ENCODE results near the gene ZNF93. TPM values are rescaled to one million over a fixed set of nuclear protein-coding genes. Genes with fewer than 3 reads are reported as not detected.

The ZNF93 gene
- total RNA-seq, 2 experiments from 2014 or later: 4.4 to 5.4 TPM

DNA sequence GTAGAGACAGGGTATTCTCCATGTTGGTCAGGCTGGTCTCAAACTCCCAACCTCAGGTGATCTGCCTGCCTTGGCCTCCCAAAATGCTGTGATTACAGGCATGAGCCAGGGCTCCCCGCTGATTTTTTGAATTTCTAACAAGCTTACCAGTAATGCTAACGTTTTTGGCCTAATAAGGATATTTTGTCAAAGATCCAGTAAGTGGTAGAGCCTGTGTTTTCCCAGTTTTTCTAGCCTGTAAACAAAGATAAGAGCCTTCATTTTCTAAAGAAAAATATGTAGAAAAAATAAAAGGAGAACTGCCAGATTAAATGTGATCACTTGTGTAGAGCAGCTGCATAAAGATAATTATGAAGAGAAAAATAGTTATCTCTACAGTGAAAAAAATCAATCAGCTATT lies 37.7 kb downstream of the ZNF93 start:
- H3K4me3 ChIP-seq (ENCODE audit: low read length): no peak overlapping the region
- H3K9me3 Mint-ChIP-seq: peaks cover 15% of the 10 kb centered on the region
- H3K36me3 Mint-ChIP-seq (ENCODE audit: low read depth): peaks cover 27% of the 10 kb centered on the region

DNA sequence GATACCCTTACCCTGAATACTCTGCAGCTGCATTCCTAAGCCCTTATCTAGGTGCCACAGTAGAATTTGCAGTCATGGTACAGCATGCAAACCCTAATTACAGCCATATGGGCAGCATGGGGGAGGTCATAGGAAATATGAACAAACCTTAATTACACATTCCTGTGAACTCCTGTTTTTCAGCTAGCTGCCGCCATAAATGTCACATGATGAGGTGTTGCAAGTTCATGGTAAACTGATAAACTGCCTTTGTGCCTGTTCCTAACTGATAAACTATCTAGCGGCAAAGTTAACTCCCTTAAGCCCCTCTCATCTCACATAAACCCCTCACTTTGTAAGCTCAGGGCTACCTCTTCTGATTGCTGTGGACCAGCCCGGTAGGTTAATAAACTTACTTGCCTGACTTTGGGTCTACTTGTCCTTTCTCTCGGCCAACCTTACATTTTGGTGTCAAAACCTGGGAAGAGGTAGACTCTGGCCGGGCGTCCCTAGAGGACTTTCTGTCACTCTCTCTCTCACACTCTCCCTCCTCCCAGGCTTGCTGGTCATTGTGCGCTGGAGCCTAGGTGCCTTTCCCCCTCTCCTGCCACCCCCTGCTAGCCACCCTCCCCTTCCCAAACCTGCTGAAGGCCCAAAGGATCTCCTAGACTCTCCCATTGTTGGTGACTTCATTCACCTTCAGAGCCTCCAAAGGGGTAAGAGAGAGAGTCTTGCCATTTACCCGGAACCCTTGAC lies 43.3 kb downstream of the ZNF93 start:
- peaks cover 5% of the 10 kb centered on the region for H3K27me3 Mint-ChIP-seq
- no peaks in the 10 kb centered on the region for H3K36me3 Mint-ChIP-seq (ENCODE audit: low read depth)
- no peak overlapping the region for H3K4me3 Mint-ChIP-seq
- Histone ChIP-seq H3K4me3 (ENCODE audit: low read length) (no peak overlapping the region), H3K27me3 (ENCODE audit: control insufficient read depth in 1 of 2, insufficient read depth in 2 of 2, low read length in 2 of 2) (peaks cover 0 to 8% of the 10 kb centered on the region in 2 experiments), H3K4me1 (ENCODE audit: insufficient read depth, low read length) (no peaks in the 10 kb centered on the region), H3K27ac (ENCODE audit: low read depth in 1 of 2, low read length in 2 of 2) (no peak overlapping the region), H3K36me3 (ENCODE audit: insufficient read depth, low read length) (no peaks in the 10 kb centered on the region), H3K9me3 (ENCODE audit: control insufficient read depth in 1 of 2, insufficient read depth in 1 of 2, low read length in 2 of 2) (peaks cover 15 to 29% of the 10 kb centered on the region in 2 experiments)
- intact Hi-C loops (cut with DNase I, micrococcal nuclease): no loop called here
- ATAC-seq (ENCODE audit: poor library complexity): no peak
- no peaks in the 10 kb centered on the region for H3K4me1 Mint-ChIP-seq (ENCODE audit: low read depth)
- POLR2A ChIA-PET: no interaction called here
- TF ChIP-seq, protein P1, sequence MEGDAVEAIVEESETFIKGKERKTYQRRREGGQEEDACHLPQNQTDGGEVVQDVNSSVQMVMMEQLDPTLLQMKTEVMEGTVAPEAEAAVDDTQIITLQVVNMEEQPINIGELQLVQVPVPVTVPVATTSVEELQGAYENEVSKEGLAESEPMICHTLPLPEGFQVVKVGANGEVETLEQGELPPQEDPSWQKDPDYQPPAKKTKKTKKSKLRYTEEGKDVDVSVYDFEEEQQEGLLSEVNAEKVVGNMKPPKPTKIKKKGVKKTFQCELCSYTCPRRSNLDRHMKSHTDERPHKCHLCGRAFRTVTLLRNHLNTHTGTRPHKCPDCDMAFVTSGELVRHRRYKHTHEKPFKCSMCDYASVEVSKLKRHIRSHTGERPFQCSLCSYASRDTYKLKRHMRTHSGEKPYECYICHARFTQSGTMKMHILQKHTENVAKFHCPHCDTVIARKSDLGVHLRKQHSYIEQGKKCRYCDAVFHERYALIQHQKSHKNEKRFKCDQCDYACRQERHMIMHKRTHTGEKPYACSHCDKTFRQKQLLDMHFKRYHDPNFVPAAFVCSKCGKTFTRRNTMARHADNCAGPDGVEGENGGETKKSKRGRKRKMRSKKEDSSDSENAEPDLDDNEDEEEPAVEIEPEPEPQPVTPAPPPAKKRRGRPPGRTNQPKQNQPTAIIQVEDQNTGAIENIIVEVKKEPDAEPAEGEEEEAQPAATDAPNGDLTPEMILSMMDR (IDR thresholded peaks at IDR 0.05): no peak
- DNase-seq: no peak
- no peak overlapping the region for H3K27ac Mint-ChIP-seq
- CTCF ChIA-PET: interaction anchor here (0.6 kb wide), 1 partner anchor 368 kb away, joined by 3 read pairs; no protein-coding TSS in a partner anchor
- peaks cover 11% of the 10 kb centered on the region for H3K9me3 Mint-ChIP-seq

More for the DNA sequence above, 37.7 kb downstream of the ZNF93 start:
- H3K27ac ChIP-seq (ENCODE audit: low read depth in 1 of 2, low read length in 2 of 2): no peak overlapping the region
- peaks cover 5% of the 10 kb centered on the region for H3K36me3 ChIP-seq (ENCODE audit: insufficient read depth, low read length)
- ATAC-seq (ENCODE audit: poor library complexity): no peak
- Mint-ChIP-seq H3K4me3 (no peak overlapping the region), H3K4me1 (ENCODE audit: low read depth) (no peaks in the 10 kb centered on the region), H3K27ac (no peak overlapping the region), H3K27me3 (no peaks in the 10 kb centered on the region)
- ChIA-PET POLR2A (no interaction called here), CTCF (no interaction called here)
- H3K4me1 ChIP-seq (ENCODE audit: insufficient read depth, low read length): no peaks in the 10 kb centered on the region
- H3K27me3 ChIP-seq (ENCODE audit: control insufficient read depth in 1 of 2, insufficient read depth in 2 of 2, low read length in 2 of 2): no peaks in the 10 kb centered on the region
- intact Hi-C loops (cut with DNase I, micrococcal nuclease): loop anchor here in 1 of 2 experiments (10.0 kb wide), 1 partner anchor 54 kb away; no protein-coding TSS in a partner anchor
- H3K9me3 ChIP-seq (ENCODE audit: control insufficient read depth in 1 of 2, insufficient read depth in 1 of 2, low read length in 2 of 2): peaks cover 17 to 81% of the 10 kb centered on the region in 2 experiments
- TF ChIP-seq, protein P1 (IDR thresholded peaks at IDR 0.05): no peak
- no peak for DNase-seq

DNA sequence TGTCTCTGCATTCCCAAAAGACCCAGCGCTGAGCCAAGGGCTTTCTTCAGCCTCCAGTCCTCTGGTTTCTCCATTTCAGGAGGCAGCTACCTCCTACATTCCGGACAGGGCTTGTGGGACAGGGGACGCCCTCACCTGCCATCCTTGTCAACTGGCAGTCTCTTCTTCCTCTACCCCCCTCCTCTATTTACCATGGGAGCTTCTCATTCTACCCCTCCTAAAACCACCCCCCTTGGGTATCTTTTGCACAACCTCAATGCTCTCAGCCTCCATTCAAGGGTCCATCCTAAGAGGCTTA lies 43.8 kb downstream of the ZNF93 start:
- no peaks in the 10 kb centered on the region for H3K36me3 ChIP-seq (ENCODE audit: insufficient read depth, low read length)
- Mint-ChIP-seq H3K4me3 (no peak overlapping the region), H3K27ac (no peak overlapping the region), H3K9me3 (peaks cover 11% of the 10 kb centered on the region), H3K36me3 (ENCODE audit: low read depth) (no peaks in the 10 kb centered on the region), H3K4me1 (ENCODE audit: low read depth) (no peaks in the 10 kb centered on the region), H3K27me3 (peaks cover 5% of the 10 kb centered on the region)
- no peak overlapping the region for H3K27ac ChIP-seq (ENCODE audit: low read depth in 1 of 2, low read length in 2 of 2)
- intact Hi-C loops (cut with DNase I, micrococcal nuclease): no loop called here
- ChIA-PET CTCF (no interaction called here), POLR2A (no interaction called here)
- no peaks in the 10 kb centered on the region for H3K4me1 ChIP-seq (ENCODE audit: insufficient read depth, low read length)
- TF ChIP-seq, protein P1 (IDR thresholded peaks at IDR 0.05): no peak
- ATAC-seq (ENCODE audit: poor library complexity) (no peak), DNase-seq (no peak)
- H3K9me3 ChIP-seq (ENCODE audit: control insufficient read depth in 1 of 2, insufficient read depth in 1 of 2, low read length in 2 of 2): peaks cover 15 to 24% of the 10 kb centered on the region in 2 experiments
- H3K4me3 ChIP-seq (ENCODE audit: low read length): no peak overlapping the region
- peaks cover 0 to 8% of the 10 kb centered on the region in 2 experiments for H3K27me3 ChIP-seq (ENCODE audit: control insufficient read depth in 1 of 2, insufficient read depth in 2 of 2, low read length in 2 of 2)
